Effector memory CD4-positive, alpha-beta T cell (primary cell): Measurements from ENCODE around the gene USP19.

Source experiments
- DNase-seq, 3 donors: peaks; one replicate each; pipeline ENCODE4 v3.0.0-alpha.2; 2020
- H3K27ac ChIP-seq: 2 replicates; pipeline ENCODE4 v1.7.0; 2013; ENCODE audit warnings: mild to moderate bottlenecking, low read length, moderate library complexity; ENCODE audit not compliant: insufficient read depth, poor library complexity, severe bottlenecking
- H3K27me3 ChIP-seq: replicated peaks from 2 replicates; pipeline ENCODE4 v1.7.0; 2013; ENCODE audit warnings: mild to moderate bottlenecking, low read length; ENCODE audit not compliant: insufficient read depth, control insufficient read depth, poor library complexity, severe bottlenecking
- H3K36me3 ChIP-seq: 2 replicates; pipeline ENCODE4 v1.7.0; 2013; ENCODE audit warnings: mild to moderate bottlenecking, low read length, moderate library complexity; ENCODE audit not compliant: control insufficient read depth, insufficient read depth
- H3K4me1 ChIP-seq: 2 replicates; pipeline ENCODE4 v1.7.0; 2013; ENCODE audit warnings: low read length, mild to moderate bottlenecking; ENCODE audit not compliant: control insufficient read depth, insufficient read depth, poor library complexity, severe bottlenecking
- H3K4me3 ChIP-seq: 2 replicates; pipeline ENCODE4 v1.7.0; 2013; ENCODE audit warnings: low read length, low read depth, mild to moderate bottlenecking; ENCODE audit not compliant: insufficient read depth, poor library complexity, severe bottlenecking
- H3K9me3 ChIP-seq: 2 replicates; pipeline ENCODE4 v1.7.0; 2013; ENCODE audit warnings: mild to moderate bottlenecking, low read length, moderate library complexity; ENCODE audit not compliant: control insufficient read depth

USP19 gene

DNA sequence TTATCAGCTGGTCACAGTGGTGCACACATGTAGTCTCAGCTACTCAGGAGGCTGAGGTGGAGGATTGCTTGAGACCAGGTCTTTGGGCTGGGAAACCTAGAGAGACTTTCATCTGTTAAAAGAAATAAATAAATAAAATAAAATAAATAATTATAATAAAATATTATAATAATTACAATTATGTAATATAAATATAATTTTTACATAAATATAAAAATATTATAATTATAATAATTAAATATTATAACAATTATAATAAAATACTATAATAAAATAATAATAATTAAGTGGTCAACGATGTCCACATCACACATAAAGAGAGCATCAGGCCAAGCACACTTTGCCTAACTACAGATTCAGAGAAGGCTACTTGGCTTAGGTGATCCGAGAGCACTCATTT is 41.4 kb downstream of the USP19 start:
- Histone ChIP-seq H3K36me3 (peaks cover 43% of the 10 kb centered on the region), H3K4me1 (no peaks in the 10 kb centered on the region), H3K27me3 (no peaks in the 10 kb centered on the region), H3K9me3 (no peaks in the 10 kb centered on the region), H3K27ac (no peak overlapping the region), H3K4me3 (no peak overlapping the region)
- DNase-seq: no peak

DNA sequence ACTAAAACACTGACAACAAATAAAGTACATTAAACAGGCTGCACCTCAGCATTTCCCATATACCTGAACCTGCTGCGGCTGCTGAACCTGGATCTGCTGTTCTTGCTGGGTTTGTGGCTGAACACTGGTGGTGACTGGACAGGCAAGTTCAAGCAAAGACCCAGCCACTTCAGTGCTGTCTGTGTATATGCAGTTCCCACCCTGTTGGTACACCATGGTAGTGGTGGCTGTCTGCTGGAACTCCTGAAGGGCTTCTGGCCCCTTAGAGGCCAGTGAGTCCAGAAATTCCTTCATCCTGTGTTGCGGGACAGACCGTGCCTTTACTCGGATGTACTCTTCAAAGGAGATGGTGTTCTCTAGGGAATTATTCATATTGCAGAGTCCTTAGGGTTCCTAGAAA is 44.0 kb downstream of the USP19 start:
- Histone ChIP-seq H3K36me3 (peaks cover 70% of the 10 kb centered on the region), H3K27me3 (no peaks in the 10 kb centered on the region), H3K4me1 (no peaks in the 10 kb centered on the region), H3K4me3 (no peak overlapping the region), H3K9me3 (no peaks in the 10 kb centered on the region), H3K27ac (no peak overlapping the region)
- no peak for DNase-seq

DNA sequence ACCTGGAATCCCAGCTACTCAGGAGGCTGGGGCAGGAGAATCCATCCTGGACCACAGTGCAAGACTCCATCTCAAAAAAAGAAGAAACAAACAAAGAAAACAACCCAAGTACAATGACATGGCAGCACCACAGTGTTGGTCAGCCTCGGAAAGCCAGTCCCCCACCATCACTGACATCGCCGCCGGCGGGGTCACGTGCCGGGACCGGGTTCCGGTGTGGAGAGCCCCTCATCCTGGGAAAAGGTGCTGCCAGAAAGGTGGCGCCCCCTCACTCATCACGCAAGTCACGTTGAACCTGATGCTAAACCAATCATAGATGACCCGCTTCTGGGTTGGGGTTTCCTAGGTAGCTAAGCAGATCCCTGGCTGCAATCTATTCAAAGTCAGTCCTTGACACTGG is 44.5 kb downstream of the USP19 start:
- Histone ChIP-seq H3K4me1 (no peaks in the 10 kb centered on the region), H3K9me3 (no peaks in the 10 kb centered on the region), H3K4me3 (no peak overlapping the region), H3K27ac (no peak overlapping the region), H3K36me3 (peaks cover 74% of the 10 kb centered on the region), H3K27me3 (no peaks in the 10 kb centered on the region)
- DNase-seq: no peak
